Amygdala (tissue), 56 donors: ENCODE data around the gene TMEM116.
"Not testable (repeated sequence)": the region's sequence is repeated elsewhere in the genome, so short reads cannot be mapped to it uniquely, and the experiment has no call there.

Experiments
- DNase-seq, 56 donors: peaks; one replicate each; lab custom pipeline; 2025; lab: John Stamatoyannopoulos, UW

TMEM116 gene

GRCh38 chr12:112010415-112011344 lies 2.3 kb downstream of the TMEM116 start:
- DNase-seq, result no peak

GRCh38 chr12:112009596-112009995 lies 3.4 kb downstream of the TMEM116 start:
- not testable (repeated sequence) for DNase-seq

DNA sequence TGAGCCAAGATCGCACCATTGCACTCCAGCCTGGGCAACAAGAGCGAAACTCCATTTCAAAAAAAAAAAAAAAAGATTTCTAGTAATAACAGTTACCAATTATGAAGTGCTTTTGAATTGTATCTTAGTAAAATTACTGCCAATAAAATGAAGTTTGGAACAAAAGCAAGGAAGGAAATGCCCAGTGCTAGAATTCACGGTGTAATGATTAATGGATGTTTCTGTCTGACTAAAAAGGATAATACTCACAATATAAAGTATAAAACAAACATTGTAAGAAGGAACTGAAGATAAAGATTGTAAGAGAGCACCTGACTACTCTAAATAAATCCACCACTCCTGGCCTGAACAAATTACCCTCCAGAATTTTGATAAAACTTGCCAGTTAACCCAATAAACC lies 4.0 kb downstream of the TMEM116 start:
- no peak for DNase-seq

DNA sequence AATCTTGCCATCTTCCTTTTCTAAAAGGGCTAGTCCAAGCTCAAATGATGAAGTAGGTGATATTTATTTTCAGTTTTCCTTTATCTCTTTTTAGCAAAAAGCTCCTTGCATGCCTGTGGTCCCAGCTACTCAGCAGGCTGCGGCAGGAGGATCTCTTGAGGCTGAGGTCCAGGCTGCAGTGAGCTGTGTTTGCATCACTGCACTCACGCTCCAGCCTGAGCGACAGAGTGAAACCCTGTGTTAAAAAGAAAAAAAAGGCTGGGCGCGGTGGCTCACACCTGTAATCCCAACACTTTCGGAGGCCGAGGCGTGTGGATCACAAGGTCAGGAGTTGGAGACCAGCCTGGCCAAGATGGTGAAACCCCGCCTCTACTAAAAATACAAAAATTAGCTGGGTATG lies 5.0 kb downstream of the TMEM116 start:
- no peak for DNase-seq

DNA sequence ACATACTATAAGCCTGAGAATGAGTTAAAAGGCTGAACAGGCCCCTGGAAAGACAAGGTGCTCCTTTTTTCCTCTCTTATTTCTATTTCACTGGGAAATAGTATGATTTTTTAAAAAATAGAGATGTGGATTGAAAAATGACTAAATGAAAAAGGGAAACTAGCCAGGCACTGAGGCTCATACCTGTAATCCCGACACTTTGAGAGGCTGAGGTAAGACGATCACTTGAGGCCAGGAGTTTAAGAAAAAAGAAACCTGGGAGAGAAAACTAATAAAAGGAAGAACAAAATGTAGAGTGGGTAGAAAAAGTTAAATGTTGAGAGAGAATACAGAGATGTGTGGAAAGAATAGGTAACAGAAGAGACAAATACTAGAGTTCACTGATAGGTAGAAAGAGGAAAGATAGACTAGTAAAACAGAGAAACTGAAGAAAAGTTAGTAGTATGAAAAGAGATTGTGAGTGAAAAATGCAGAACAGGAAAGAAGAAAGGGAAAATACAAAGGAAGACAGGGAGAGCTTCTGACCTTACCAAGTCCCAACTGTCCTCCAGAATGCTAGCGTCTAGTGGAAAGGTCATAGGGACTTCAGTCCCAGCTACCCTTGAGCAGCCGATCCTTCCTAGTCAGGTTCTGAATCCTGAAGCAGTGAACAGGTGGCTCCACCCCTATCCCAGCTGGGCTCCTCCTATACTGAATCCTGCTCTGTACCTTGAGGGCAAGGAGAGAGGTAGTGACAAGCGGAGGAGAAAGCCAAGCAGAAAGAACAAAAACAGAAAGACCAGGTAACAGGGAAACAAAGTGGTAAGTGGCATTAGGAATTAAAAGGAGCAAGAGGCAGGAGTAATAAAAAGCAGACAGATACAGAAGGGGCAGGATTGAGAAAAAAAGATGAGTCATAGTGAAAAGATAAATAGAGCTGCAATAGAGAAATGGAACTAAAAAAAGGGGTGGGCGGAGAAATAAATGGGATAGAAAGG lies 7.3 kb downstream of the TMEM116 start:
- no peak for DNase-seq

- no peak for DNase-seq
These were observed 8.9 kb downstream of the TMEM116 start for GRCh38 chr12:112004041-112004440.

- DNase-seq, result no peak
These were observed 11.4 kb downstream of the TMEM116 start for GRCh38 chr12:112001576-112001975.

- no peak for DNase-seq
These were observed 12.1 kb downstream of the TMEM116 start for GRCh38 chr12:112000820-112001219.

DNA sequence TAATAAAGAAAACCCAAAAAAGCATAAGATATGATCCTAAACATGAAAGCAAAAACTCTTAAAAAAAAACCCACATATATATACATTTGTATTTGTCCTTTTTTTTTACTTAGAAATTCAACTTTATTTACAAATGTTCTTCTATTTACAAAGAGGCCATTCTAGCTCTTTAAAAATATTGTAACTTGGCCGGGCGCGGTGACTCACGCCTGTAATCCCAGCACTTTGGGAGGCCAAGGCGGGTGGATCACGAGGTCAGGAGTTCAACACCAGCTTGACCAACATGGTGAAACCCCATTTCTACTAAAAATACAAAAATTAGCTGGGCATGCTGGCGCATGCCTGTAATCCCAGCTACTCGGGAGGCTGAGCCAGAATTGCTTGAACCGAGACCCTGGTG lies 13.8 kb downstream of the TMEM116 start:
- DNase-seq, result not testable (repeated sequence)

DNA sequence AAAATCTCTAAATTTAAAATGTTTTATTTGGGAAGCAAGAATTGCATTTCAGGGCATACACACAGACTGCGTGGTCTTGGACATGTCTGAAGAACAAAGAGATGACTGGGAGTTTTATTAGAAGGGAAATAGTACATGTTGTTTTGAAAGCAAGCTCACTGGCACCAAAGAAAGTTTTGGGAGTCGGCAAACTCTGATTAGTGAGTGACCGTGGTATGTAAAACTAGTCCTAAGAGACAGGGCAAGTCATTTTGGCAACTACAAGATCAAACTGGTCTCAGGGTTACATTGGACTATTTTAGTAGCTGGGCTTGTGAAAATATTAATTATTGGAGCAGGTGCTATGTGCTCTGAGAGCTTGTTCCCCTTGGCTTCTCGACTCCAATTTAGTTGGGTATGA lies 14.9 kb downstream of the TMEM116 start:
- DNase-seq, result no peak

- DNase-seq, result no peak
These were observed 15.7 kb downstream of the TMEM116 start for GRCh38 chr12:111997300-111997699.

DNA sequence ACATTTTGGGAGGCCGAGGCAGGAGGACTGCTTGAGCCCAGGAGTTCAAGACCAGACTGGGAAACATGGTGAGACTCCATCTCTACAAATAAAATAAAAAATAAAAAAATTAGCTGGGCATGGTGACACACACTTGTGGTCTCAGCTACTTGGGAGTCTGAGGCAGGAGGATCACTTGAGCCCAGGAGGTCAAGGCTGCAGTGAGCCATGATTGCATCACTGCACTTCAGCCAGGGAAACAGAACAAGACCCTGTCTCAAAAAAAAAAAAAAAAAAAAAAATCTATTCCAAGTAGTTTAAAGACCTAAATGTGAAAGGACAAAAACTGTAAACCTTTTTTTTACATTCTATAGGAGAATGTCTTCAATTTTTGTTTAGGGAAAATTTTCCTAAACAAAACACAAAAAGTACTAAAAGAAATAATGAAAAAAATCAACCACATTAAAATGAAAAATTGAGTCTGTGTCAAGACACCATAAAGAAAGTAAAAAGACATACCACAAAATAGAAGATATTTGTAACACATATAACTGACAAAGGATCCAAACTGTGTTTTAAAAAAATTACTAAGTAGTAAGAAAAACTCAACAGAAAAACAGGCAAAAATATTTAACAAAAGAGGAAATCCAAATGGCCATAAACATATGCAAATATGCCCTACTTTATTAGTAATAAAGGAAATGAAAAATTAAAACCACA lies 17.0 kb downstream of the TMEM116 start:
- DNase-seq, result no peak

GRCh38 chr12:111994211-111995111 lies 18.5 kb downstream of the TMEM116 start:
- DNase-seq, result not testable (repeated sequence)

DNA sequence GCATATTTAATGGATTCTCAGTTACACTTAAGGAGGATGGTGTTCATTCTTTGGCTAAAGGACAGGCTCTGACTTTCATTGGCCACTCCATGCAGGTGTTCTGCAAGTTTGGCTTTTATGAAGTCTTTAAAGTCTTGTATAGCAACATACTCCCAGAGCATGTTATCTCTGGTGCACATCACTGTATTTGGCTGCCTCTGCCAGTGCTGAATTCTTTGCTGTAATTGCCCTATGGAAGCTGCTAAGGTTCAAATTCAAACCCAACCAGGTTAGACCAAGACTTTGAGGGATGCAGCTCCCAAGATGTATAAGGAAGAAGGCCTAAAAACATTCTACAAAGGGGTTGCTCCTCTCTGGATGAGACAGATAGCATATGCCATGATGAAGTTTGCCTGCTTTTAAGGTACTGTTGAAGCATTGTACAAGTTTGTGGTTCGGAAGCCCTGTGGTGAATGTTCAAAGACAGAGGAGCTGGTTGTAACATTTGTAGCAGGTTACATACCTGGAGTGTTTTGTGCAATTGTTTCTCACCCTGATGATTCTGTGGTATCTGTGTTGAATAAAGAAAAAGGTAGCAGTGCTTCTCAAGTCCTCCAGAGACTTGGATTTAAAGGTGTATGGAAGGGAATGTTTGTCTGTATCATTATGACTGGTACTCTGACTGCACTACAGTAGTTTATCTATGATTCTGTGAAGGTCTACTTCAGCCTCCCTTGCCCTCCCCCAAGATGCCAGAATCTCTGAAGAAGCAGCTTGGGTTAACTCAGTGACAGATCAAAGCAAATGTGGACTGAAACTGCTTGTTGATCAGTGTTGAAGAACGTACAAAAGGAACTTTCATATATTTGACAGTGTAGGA lies 19.4 kb downstream of the TMEM116 start:
- DNase-seq, result no peak

DNA sequence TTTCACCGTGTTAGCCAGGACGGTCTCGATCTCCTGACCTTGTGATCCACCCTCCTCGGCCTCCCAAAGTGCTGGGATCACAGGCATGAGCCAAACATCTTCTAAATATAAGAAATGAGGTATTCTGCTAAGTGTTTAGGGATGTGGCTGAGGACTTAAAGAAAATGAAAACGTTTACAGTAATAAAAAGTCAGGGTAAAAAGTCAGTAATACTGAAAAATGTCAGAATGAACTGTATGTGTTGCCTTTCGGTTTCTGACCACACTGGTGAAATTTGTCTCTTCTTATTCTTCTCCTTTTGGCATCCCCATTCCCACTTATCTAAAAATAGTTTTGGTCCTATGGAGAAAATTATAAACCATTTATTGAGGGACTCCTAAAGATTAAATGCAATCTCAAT lies 20.5 kb downstream of the TMEM116 start:
- no peak for DNase-seq

DNA sequence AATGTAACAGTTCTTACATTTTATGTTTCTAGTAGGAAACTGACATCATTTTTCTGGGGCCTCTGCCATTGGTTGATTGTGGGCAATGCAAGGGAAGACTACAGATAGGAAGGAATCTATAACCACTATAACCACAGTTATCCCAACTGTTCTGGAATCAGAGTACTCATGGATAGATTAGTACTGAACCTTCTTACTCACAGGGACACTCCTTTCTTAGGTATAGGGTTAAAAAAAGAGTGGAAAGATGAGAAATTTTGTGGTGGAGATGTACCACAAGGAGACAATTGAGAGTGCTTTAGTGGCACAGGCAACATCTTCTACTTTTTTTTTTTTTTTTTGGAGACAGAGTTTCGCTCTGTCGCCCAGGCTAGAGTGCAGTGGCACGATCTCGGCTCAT lies 21.0 kb downstream of the TMEM116 start:
- no peak for DNase-seq

- no peak for DNase-seq
These were observed 21.4 kb downstream of the TMEM116 start for GRCh38 chr12:111991535-111991934.

DNA sequence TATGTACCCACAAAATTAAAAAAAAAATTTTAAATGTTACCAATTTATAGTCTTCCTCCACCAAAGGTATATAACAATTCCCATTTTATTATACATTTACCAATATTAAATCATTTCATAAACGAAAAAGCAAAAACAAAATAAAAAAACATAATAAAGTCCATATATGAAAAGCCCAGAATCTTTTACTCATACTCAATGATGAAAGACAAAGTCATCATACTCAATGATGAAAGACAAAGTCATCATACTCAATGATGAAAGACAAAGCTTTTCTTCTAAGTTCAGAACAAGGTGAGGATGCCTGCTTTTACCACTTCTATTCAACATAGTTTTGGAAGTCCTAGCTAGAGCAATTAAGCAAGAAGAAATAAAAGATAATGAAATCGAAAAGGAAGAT lies 28.1 kb downstream of the TMEM116 start:
- no peak for DNase-seq

- DNase-seq, result no peak
These were observed 31.0 kb downstream of the TMEM116 start for GRCh38 chr12:111981987-111982386.
